Activated CD4-positive, alpha-beta T cell treated with anti-CD3 and anti-CD28 coated beads, Interleukin-2, amount 10 ng/mL, durations not matched to agents 24 days and 14 days (primary cell): Measurements from ENCODE around the gene MBL2. TPM values are rescaled to one million over a fixed set of nuclear protein-coding genes. Genes with fewer than 3 reads are reported as not detected.

ENCODE experiments used
- DNase-seq: peaks from one replicate; pipeline ENCODE4 v3.0.0; 2022
- H3K27ac Mint-ChIP-seq: one replicate; pipeline ENCODE4 v1.8.0; 2022; ENCODE audit warnings: mild to moderate bottlenecking, mixed read lengths
- H3K27me3 Mint-ChIP-seq: one replicate; pipeline ENCODE4 v1.8.0; 2022; ENCODE audit warnings: mixed read lengths
- H3K36me3 Mint-ChIP-seq: one replicate; pipeline ENCODE4 v1.8.0; 2022; ENCODE audit warnings: low read depth, mild to moderate bottlenecking, mixed read lengths
- H3K4me1 Mint-ChIP-seq: one replicate; pipeline ENCODE4 v1.8.0; 2021; ENCODE audit warnings: mixed read lengths
- H3K4me3 Mint-ChIP-seq: one replicate; pipeline ENCODE4 v1.8.0; 2022; ENCODE audit warnings: mild to moderate bottlenecking, moderate library complexity, mixed read lengths
- H3K9me3 Mint-ChIP-seq: one replicate; pipeline ENCODE4 v1.8.0; 2021; ENCODE audit warnings: mixed read lengths
- intact Hi-C: fragments of 100-400 bp; cut with micrococcal nuclease; formaldehyde crosslinking; loops from one replicate; pipeline ENCODE4 v1.15.1; 2023
- total RNA-seq: library from RNA; stranded (reverse); gene quantifications from 2 replicates; pipeline ENCODE4 v1.2.3, GENCODE V29; 2022

Gene MBL2
- total RNA-seq, 1 donor from 2014 or later: not detected

GRCh38 chr10:52779541-52780390 lies 7.2 kb upstream of the MBL2 start:
- H3K36me3 Mint-ChIP-seq: no peaks in the 10 kb centered on the region
- no peak overlapping the region for H3K4me3 Mint-ChIP-seq
- H3K27ac Mint-ChIP-seq: no peak overlapping the region
- H3K4me1 Mint-ChIP-seq: no peaks in the 10 kb centered on the region
- no peaks in the 10 kb centered on the region for H3K9me3 Mint-ChIP-seq
- intact Hi-C loops: loop anchor here (1.0 to 10.0 kb wide), 3 partner anchors 38 to 475 kb away; no protein-coding TSS in a partner anchor
- no peaks in the 10 kb centered on the region for H3K27me3 Mint-ChIP-seq
- peak; percentile 84 for DNase-seq

DNA sequence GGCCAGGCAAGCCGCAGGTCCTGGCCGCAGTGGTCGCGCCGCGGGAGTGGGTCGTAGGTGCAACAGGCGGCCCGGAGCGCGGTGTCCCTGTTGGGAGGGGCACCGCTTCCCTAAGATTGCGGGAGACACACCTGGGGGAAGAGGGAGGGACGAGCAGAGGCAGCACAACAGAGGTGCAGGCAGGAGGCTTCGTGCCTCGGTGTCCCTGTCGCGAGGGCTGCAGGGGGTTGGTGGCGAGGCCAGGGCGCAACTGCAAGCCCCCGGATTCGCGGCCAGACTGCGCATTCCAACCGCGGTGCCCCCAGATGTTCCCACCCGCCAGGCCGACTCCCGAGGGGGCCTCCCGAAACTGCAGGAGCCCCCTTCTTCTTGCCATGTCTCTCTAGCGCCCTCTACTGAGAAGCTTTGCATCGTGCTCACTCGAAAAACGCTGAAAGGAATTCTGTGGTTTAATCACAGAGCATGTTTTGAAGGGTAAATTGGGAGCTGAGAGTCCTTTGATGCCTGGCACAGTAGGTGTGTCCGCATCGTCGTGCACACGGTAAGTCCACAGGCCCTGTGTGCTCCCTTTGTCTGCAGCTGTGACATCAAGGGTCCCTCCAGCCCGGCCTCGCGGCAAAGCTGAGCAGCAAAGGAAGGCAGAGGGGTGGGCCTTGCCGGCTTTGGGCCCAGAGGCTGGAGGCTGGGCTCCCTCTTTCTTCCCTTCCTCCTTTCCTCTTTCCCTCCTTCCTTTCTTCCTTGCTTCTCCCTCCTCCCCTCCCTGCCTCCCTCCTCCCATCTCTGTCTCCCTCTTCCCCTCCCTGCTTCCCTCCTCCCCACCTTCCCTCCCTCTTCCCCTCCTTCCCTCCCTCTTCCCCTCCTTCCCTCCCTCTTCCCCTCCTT lies 6.2 kb upstream of the MBL2 start:
- no peak overlapping the region for H3K4me3 Mint-ChIP-seq
- H3K36me3 Mint-ChIP-seq: no peaks in the 10 kb centered on the region
- intact Hi-C loops: no loop called here
- H3K27ac Mint-ChIP-seq: no peak overlapping the region
- H3K9me3 Mint-ChIP-seq: no peaks in the 10 kb centered on the region
- no peak for DNase-seq
- H3K4me1 Mint-ChIP-seq: no peaks in the 10 kb centered on the region
- no peaks in the 10 kb centered on the region for H3K27me3 Mint-ChIP-seq

- H3K36me3 Mint-ChIP-seq: no peaks in the 10 kb centered on the region
- DNase-seq: no peak
- no peak overlapping the region for H3K4me3 Mint-ChIP-seq
- no peak overlapping the region for H3K27ac Mint-ChIP-seq
- no peaks in the 10 kb centered on the region for H3K9me3 Mint-ChIP-seq
- intact Hi-C loops: no loop called here
- no peaks in the 10 kb centered on the region for H3K27me3 Mint-ChIP-seq
- H3K4me1 Mint-ChIP-seq: no peaks in the 10 kb centered on the region
Measured at GRCh38 chr10:52777414-52777813, 4.8 kb upstream of the MBL2 start.

DNA sequence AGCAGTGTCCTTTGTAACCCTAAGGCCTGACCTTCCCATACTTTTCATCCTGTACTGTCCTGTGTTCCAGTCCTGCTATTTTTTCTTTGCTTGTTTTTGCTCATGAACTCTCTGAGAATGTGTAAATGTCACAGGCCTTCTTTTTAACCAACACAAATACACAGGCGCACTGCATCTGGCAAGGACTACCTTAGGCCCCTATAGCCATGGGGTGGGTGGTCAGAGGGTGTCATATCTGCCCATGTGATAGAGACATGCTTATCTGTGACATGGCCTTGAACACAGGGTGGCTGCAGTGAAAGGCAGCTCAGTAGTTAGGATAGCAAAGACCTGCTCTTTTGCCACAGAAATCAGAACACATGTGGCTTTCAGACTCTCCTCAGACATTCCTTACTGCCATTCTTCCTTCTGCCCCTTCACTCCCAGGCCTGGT lies 3.9 kb upstream of the MBL2 start:
- Mint-ChIP-seq H3K4me1 (no peaks in the 10 kb centered on the region), H3K4me3 (no peak overlapping the region)
- intact Hi-C loops: no loop called here

DNA sequence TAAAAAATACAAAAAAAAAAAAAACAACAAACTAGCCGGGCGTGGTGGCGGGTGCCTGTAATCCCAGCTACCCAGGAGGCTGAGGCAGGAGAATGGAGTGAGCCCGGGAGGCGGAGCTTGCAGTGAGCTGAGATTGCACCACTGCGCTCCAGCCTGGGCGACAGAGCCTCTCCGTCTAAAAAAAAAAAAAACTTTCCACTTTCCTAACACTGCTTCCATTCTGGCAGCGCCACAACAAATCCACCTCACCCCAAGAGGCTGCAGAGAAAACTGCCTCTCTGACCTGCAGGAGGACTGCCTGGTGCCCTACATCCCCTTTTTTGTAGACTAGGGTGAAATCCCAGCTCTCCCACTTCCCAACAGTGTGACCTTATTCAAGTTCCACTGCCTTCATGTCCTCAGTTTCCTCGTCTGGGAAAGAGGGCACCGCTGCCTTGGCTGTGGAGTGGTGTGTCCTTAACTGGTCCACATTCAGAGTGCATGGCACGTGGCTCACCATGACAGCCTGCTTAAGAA lies 2.6 kb upstream of the MBL2 start:
- H3K4me3 Mint-ChIP-seq: no peak overlapping the region
- H3K27me3 Mint-ChIP-seq: no peaks in the 10 kb centered on the region
- intact Hi-C loops: no loop called here
- no peaks in the 10 kb centered on the region for H3K4me1 Mint-ChIP-seq
- no peaks in the 10 kb centered on the region for H3K9me3 Mint-ChIP-seq
- no peaks in the 10 kb centered on the region for H3K36me3 Mint-ChIP-seq
- DNase-seq: no peak
- no peak overlapping the region for H3K27ac Mint-ChIP-seq

More for the DNA sequence above, 3.9 kb upstream of the MBL2 start:
- DNase-seq: no peak
- no peaks in the 10 kb centered on the region for H3K9me3 Mint-ChIP-seq
- no peak overlapping the region for H3K27ac Mint-ChIP-seq
- H3K36me3 Mint-ChIP-seq: no peaks in the 10 kb centered on the region
- H3K27me3 Mint-ChIP-seq: no peaks in the 10 kb centered on the region

GRCh38 chr10:52774600-52775106 lies 2.1 kb upstream of the MBL2 start:
- DNase-seq: peak; percentile 23
- H3K27ac Mint-ChIP-seq: no peak overlapping the region
- H3K36me3 Mint-ChIP-seq: no peaks in the 10 kb centered on the region
- no peaks in the 10 kb centered on the region for H3K4me1 Mint-ChIP-seq
- H3K9me3 Mint-ChIP-seq: no peaks in the 10 kb centered on the region
- no peak overlapping the region for H3K4me3 Mint-ChIP-seq
- H3K27me3 Mint-ChIP-seq: no peaks in the 10 kb centered on the region
- intact Hi-C loops: no loop called here

DNA sequence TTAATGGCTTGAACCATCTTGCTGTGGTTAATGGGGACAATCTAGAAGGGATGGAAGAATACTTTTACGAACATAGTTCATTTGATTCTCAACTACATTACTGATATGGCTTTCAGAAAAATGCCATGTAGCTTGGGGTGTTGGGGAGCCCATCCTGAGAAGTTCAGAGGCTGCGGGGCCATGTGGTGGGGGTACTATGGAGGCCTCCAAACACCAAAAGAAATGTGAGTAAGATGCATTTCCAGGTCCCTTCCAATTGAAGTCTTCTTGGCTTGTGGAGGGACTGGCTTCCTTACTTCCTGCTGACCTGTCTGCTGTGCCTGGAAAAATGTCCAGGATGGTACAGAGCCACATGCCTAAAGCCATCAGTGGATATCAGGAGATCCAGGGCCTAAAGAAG lies 1.6 kb upstream of the MBL2 start:
- DNase-seq: peak; percentile 10
- Mint-ChIP-seq H3K36me3 (no peaks in the 10 kb centered on the region), H3K4me1 (no peaks in the 10 kb centered on the region), H3K4me3 (no peak overlapping the region), H3K9me3 (no peaks in the 10 kb centered on the region), H3K27me3 (no peaks in the 10 kb centered on the region), H3K27ac (no peak overlapping the region)
- intact Hi-C loops: no loop called here

DNA sequence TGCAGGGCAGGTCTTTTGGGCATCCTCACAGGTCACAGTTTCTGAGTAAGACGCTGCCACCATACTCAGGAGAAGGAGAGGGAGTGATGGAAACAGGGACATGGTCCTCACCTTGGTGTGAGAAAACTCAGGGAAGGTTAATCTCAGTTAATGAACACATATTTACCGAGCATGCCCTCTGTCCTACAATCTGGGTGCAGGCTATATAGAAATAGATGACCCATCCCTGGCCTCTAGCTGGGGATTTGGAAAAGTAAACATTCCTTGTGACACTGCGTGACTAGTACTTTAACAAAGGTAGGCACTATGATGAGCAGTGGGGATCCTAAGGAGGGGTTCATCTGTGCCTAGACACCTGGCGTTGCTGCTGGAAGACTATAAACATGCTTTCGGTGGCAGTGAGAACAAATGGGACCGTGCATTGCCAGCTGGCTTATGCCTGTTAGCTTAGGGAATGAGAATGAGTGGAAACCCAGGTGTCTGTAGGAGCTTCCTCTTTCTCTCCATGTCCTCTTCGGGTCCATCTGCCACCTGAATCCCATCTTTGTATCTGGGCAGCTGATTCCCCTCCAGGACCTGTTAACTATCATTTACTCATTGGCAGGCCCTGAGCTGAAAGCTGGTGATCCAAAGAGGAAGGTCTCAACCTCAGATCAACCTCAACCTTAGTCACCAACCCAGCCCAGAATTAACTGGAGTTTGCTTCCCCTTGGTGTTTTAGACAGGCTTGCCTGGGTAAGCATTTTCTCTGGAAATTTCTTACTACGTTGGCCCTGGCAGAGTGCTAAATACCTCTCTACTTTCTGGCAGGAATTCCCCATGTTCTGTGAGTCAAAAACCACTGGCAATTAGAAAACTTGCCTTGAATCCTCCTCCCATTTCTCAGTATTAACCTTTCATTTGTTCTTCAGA lies 794 bp downstream of the MBL2 start:
- Mint-ChIP-seq H3K27ac (no peak overlapping the region), H3K27me3 (no peaks in the 10 kb centered on the region), H3K4me3 (no peak overlapping the region), H3K9me3 (no peaks in the 10 kb centered on the region), H3K36me3 (no peaks in the 10 kb centered on the region), H3K4me1 (no peaks in the 10 kb centered on the region)
- DNase-seq: no peak
- intact Hi-C loops: no loop called here

GRCh38 chr10:52770904-52771303 lies 1.7 kb downstream of the MBL2 start:
- intact Hi-C loops: no loop called here
- Mint-ChIP-seq H3K9me3 (no peaks in the 10 kb centered on the region), H3K4me3 (no peak overlapping the region), H3K27ac (no peak overlapping the region), H3K27me3 (no peaks in the 10 kb centered on the region), H3K4me1 (no peaks in the 10 kb centered on the region), H3K36me3 (no peaks in the 10 kb centered on the region)
- DNase-seq: no peak

GRCh38 chr10:52769966-52770365 lies 2.6 kb downstream of the MBL2 start:
- Mint-ChIP-seq H3K9me3 (no peaks in the 10 kb centered on the region), H3K27ac (no peak overlapping the region), H3K27me3 (no peaks in the 10 kb centered on the region), H3K4me1 (no peaks in the 10 kb centered on the region), H3K4me3 (no peak overlapping the region), H3K36me3 (no peaks in the 10 kb centered on the region)
- no peak for DNase-seq
- intact Hi-C loops: no loop called here

GRCh38 chr10:52768001-52768532 lies 4.5 kb downstream of the MBL2 start:
- no peaks in the 10 kb centered on the region for H3K36me3 Mint-ChIP-seq
- no peak for DNase-seq
- no peak overlapping the region for H3K4me3 Mint-ChIP-seq
- no peaks in the 10 kb centered on the region for H3K9me3 Mint-ChIP-seq
- no peak overlapping the region for H3K27ac Mint-ChIP-seq
- H3K4me1 Mint-ChIP-seq: no peaks in the 10 kb centered on the region
- intact Hi-C loops: no loop called here
- no peaks in the 10 kb centered on the region for H3K27me3 Mint-ChIP-seq

GRCh38 chr10:52762088-52762487 lies 10.5 kb downstream of the MBL2 start:
- Mint-ChIP-seq H3K36me3 (no peaks in the 10 kb centered on the region), H3K9me3 (no peaks in the 10 kb centered on the region), H3K27me3 (no peaks in the 10 kb centered on the region), H3K27ac (no peak overlapping the region), H3K4me3 (no peak overlapping the region), H3K4me1 (no peaks in the 10 kb centered on the region)
- intact Hi-C loops: no loop called here
- no peak for DNase-seq

DNA sequence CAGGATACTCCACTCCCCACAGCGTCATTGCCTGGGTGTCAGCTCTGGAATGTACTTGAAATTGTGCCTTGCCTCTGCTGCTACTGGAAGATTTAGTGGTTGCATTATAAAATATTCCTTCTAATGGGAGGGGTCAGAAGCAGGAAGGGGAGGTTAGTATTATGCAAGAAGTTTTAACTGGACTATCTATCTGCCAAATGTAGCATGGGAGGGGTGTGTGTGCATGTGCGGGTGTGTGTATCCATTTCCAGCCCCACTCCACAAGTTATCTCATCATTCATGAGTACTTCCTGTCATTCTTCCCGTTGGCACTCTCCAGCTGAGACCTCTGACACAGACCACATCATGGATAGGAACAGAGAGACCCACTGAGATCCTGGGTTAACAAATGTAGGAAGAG lies 13.4 kb downstream of the MBL2 start:
- DNase-seq: no peak
- intact Hi-C loops: no loop called here
- Mint-ChIP-seq H3K4me1 (no peaks in the 10 kb centered on the region), H3K27ac (no peak overlapping the region), H3K4me3 (no peak overlapping the region), H3K27me3 (no peaks in the 10 kb centered on the region), H3K9me3 (no peaks in the 10 kb centered on the region), H3K36me3 (no peaks in the 10 kb centered on the region)
